Small intestine (tissue), 4 donors: ENCODE measurements around the gene ABCF3. TPM values are rescaled to one million over a fixed set of nuclear protein-coding genes. Genes with fewer than 3 reads are reported as not detected.

Experiments used
- polyA plus RNA-seq, 4 donors: library from polyadenylated mRNA; stranded (reverse) in 3 of 4; unstranded in 1 of 4; fragments of 200-250 nt in 3 of 4; fragments of 120-200 nt in 1 of 4; gene quantifications; one replicate each; pipeline versions ENCODE4 v1.2.1 to v1.2.3, GENCODE V29; 2013
- donor health status: healthy with polysubstance abuse.
- donor health status: Bipolar disorder and iron deficiency.
- donor health status: healthy.

Gene ABCF3
- polyA plus RNA-seq, 4 donors = 43.7 to 93.5 (median 65.4) TPM

Other genes with a start within 250 kb of the ABCF3 start
- gene ABCC5, start 168.3 kb upstream of the ABCF3 start, polyA plus RNA-seq = 10 to 100 TPM in 3 of 4 donors, 1 to 10 TPM in 1; 9.2 to 64.6 (median 13.0) TPM
- not detected for gene HTR3D, start 154.5 kb upstream of the ABCF3 start, polyA plus RNA-seq
- under 1 TPM in 2 of 4 donors, not detected in 2; 0.10 to 0.81 TPM for gene HTR3C, start 133.2 kb upstream of the ABCF3 start, polyA plus RNA-seq
- 1 to 10 TPM in 2 of 4 donors, under 1 TPM in 2; 0.06 to 2.7 (median 1.2) TPM for gene HTR3E, start 89.1 kb upstream of the ABCF3 start, polyA plus RNA-seq
- 10 to 100 TPM; 33.8 to 45.9 (median 38.8) TPM for gene EIF2B5, start 50.8 kb upstream of the ABCF3 start, polyA plus RNA-seq
- gene DVL3, start 30.8 kb upstream of the ABCF3 start, polyA plus RNA-seq = 10 to 100 TPM; 33.5 to 69.6 (median 35.3) TPM
- 100 to 1,000 TPM; 240 to 283 (median 270) TPM for gene AP2M1, start 11.3 kb upstream of the ABCF3 start, polyA plus RNA-seq
- 10 to 100 TPM in 1 of 4 donors, 1 to 10 TPM in 3; 1.4 to 15.3 (median 2.5) TPM for gene VWA5B2, start 43.4 kb downstream of the ABCF3 start, polyA plus RNA-seq
- 10 to 100 TPM; 13.0 to 87.4 (median 32.3) TPM for gene ALG3, start 62.8 kb downstream of the ABCF3 start, polyA plus RNA-seq
- 1 to 10 TPM; 4.9 to 9.7 (median 8.1) TPM for gene EEF1AKMT4, start 63.5 kb downstream of the ABCF3 start, polyA plus RNA-seq
- under 1 TPM in 2 of 4 donors, not detected in 2; 0.12 to 0.72 TPM for gene CAMK2N2, start 75.4 kb downstream of the ABCF3 start, polyA plus RNA-seq
- 1 to 10 TPM in 1 of 4 donors, under 1 TPM in 1, not detected in 2; 0.04 to 2.1 TPM for gene ECE2, start 89.8 kb downstream of the ABCF3 start, polyA plus RNA-seq
- gene PSMD2, start 113.0 kb downstream of the ABCF3 start, polyA plus RNA-seq = 100 to 1,000 TPM; 104 to 149 (median 122) TPM
- gene EIF4G1, start 128.4 kb downstream of the ABCF3 start, polyA plus RNA-seq = 100 to 1,000 TPM; 115 to 220 (median 155) TPM
- gene FAM131A, start 151.4 kb downstream of the ABCF3 start, polyA plus RNA-seq = 10 to 100 TPM in 3 of 4 donors, 1 to 10 TPM in 1; 9.7 to 13.1 (median 10.8) TPM
- 10 to 100 TPM; 10.0 to 30.9 (median 15.3) TPM for gene CLCN2, start 175.4 kb downstream of the ABCF3 start, polyA plus RNA-seq
- 100 to 1,000 TPM; 124 to 346 (median 204) TPM for gene POLR2H, start 175.5 kb downstream of the ABCF3 start, polyA plus RNA-seq
- gene THPO, start 192.0 kb downstream of the ABCF3 start, polyA plus RNA-seq = 1 to 10 TPM in 1 of 4 donors, under 1 TPM in 1, not detected in 2; 0.19 to 2.5 TPM
- gene CHRD, start 193.9 kb downstream of the ABCF3 start, polyA plus RNA-seq = 1 to 10 TPM in 2 of 4 donors, under 1 TPM in 1, not detected in 1; 0.27 to 3.8 (median 3.4) TPM